Activated T-cell treated with anti-CD3 and anti-CD28 coated beads, Interleukin-2, amount 50 U/mL, for 72 hours (primary cell): Measurements from ENCODE around the gene DSCAML1. TPM values are rescaled to one million over a fixed set of nuclear protein-coding genes. Genes with fewer than 3 reads are reported as not detected.

Source experiments
- ATAC-seq, 2 donors: fragments of 150-1000 bp; cut with Tn5 transposase; replicated peaks in 1 of 2; 2 replicates each; pipeline ENCODE4 v1.10.0; 2021; ENCODE audit warnings: moderate library complexity in 2 of 2, mild to moderate bottlenecking in 1 of 2
- DNase-seq, 2 donors: peaks; one replicate each; pipeline ENCODE4 v3.0.0; 2021 to 2022; ENCODE audit warnings: mixed read lengths in 1 of 2
- H3K27ac Mint-ChIP-seq: one replicate; pipeline ENCODE4 v1.8.0; 2022; ENCODE audit warnings: mild to moderate bottlenecking, moderate library complexity, mixed read lengths
- H3K27me3 Mint-ChIP-seq: one replicate; pipeline ENCODE4 v1.8.0; 2022; ENCODE audit warnings: low read depth, mixed read lengths
- H3K36me3 Mint-ChIP-seq, 2 donors: one replicate each; pipeline ENCODE4 v1.8.0; 2022; ENCODE audit warnings: mixed read lengths in 2 of 2, mild to moderate bottlenecking in 1 of 2; ENCODE audit not compliant: insufficient read depth in 2 of 2
- H3K4me1 Mint-ChIP-seq: one replicate; pipeline ENCODE4 v1.8.0; 2022; ENCODE audit warnings: low read depth, mixed read lengths
- H3K4me3 Mint-ChIP-seq, 2 donors: one replicate each; pipeline ENCODE4 v1.8.0; 2022; ENCODE audit warnings: mild to moderate bottlenecking in 2 of 2, mixed read lengths in 2 of 2, moderate library complexity in 2 of 2
- H3K9me3 Mint-ChIP-seq, 2 donors: one replicate each; pipeline ENCODE4 v1.8.0; 2022; ENCODE audit warnings: mixed read lengths in 2 of 2
- total RNA-seq, 2 donors: library from RNA; stranded (reverse); gene quantifications; one replicate each; pipeline ENCODE4 v1.2.3, GENCODE V29; 2022

The DSCAML1 gene
- total RNA-seq, 2 donors from 2014 or later: 1.5 to 2.5 TPM

- ATAC-seq: no peak
- no peaks in the 10 kb centered on the region for H3K27me3 Mint-ChIP-seq
- no peaks in the 10 kb centered on the region for H3K36me3 Mint-ChIP-seq
- DNase-seq: no peak
- H3K4me1 Mint-ChIP-seq: no peaks in the 10 kb centered on the region
- no peak overlapping the region for H3K27ac Mint-ChIP-seq
- H3K9me3 Mint-ChIP-seq: no peaks in the 10 kb centered on the region
- H3K4me3 Mint-ChIP-seq: no peak overlapping the region
Measured at GRCh38 chr11:117527271-117527670, 269.7 kb downstream of the DSCAML1 start.

- no peak for DNase-seq
- no peaks in the 10 kb centered on the region for H3K9me3 Mint-ChIP-seq
- H3K4me1 Mint-ChIP-seq: no peaks in the 10 kb centered on the region
- ATAC-seq: no peak
- H3K27ac Mint-ChIP-seq: no peak overlapping the region
- no peaks in the 10 kb centered on the region for H3K36me3 Mint-ChIP-seq
- H3K4me3 Mint-ChIP-seq: no peak overlapping the region
- no peaks in the 10 kb centered on the region for H3K27me3 Mint-ChIP-seq
Measured at GRCh38 chr11:117525866-117526542, 271.0 kb downstream of the DSCAML1 start.

DNA sequence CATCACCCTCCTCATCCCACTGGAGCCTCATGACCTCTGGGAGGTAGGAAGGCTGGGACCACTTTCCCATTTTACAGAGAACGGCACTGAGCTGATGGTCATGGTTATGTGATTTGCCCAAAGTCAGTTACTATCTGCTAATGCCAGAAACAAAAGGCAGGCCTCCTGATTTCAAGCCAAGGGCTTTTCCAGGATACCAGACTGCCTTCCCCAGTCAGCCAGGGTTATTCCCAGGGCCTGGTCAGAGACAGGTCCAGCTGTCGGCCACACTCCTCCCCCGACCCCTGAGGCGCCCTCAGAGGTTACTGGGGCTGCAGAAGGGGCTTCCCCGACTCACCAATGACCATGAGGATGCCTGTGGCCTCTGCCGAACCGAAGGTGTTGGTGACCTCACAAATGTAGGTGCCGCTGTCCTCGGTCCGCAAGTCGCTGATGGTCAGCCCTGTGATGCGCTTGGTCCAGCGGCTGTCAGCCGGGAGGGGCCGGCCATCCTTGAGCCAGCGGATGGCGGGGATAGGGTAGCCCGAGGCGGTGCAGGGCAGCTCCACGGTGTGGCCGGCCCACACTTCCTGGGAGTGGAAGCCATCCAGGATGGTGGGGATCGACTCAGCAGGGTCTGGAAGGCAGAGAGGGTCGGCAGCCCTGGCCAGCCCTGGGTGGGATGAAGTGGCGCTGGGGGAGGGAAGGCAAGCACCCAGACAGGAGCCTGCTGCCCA is 272.4 kb downstream of the DSCAML1 start:
- Mint-ChIP-seq H3K4me3 (no peak overlapping the region), H3K9me3 (no peaks in the 10 kb centered on the region), H3K27me3 (no peaks in the 10 kb centered on the region), H3K4me1 (no peaks in the 10 kb centered on the region), H3K36me3 (no peaks in the 10 kb centered on the region), H3K27ac (no peak overlapping the region)
- DNase-seq (no peak), ATAC-seq (no peak)

GRCh38 chr11:117523680-117524079 is 273.3 kb downstream of the DSCAML1 start:
- H3K9me3 Mint-ChIP-seq: no peaks in the 10 kb centered on the region
- H3K36me3 Mint-ChIP-seq: no peaks in the 10 kb centered on the region
- H3K4me1 Mint-ChIP-seq: no peaks in the 10 kb centered on the region
- H3K4me3 Mint-ChIP-seq: no peak overlapping the region
- DNase-seq: no peak
- H3K27me3 Mint-ChIP-seq: no peaks in the 10 kb centered on the region
- H3K27ac Mint-ChIP-seq: no peak overlapping the region
- no peak for ATAC-seq

GRCh38 chr11:117521974-117522373 is 275.0 kb downstream of the DSCAML1 start:
- no peaks in the 10 kb centered on the region for H3K36me3 Mint-ChIP-seq
- no peak overlapping the region for H3K27ac Mint-ChIP-seq
- no peak overlapping the region for H3K4me3 Mint-ChIP-seq
- H3K27me3 Mint-ChIP-seq: no peaks in the 10 kb centered on the region
- ATAC-seq (no peak), DNase-seq (no peak)
- no peaks in the 10 kb centered on the region for H3K4me1 Mint-ChIP-seq
- H3K9me3 Mint-ChIP-seq: no peaks in the 10 kb centered on the region

- H3K27ac Mint-ChIP-seq: no peak overlapping the region
- H3K4me3 Mint-ChIP-seq: no peak overlapping the region
- DNase-seq: no peak
- H3K36me3 Mint-ChIP-seq: no peaks in the 10 kb centered on the region
- no peaks in the 10 kb centered on the region for H3K27me3 Mint-ChIP-seq
- no peaks in the 10 kb centered on the region for H3K4me1 Mint-ChIP-seq
- no peak for ATAC-seq
- H3K9me3 Mint-ChIP-seq: no peaks in the 10 kb centered on the region
Measured at GRCh38 chr11:117520966-117521365, 276.1 kb downstream of the DSCAML1 start.

GRCh38 chr11:117520201-117520600 is 276.8 kb downstream of the DSCAML1 start:
- Mint-ChIP-seq H3K27me3 (no peaks in the 10 kb centered on the region), H3K27ac (no peak overlapping the region), H3K4me1 (no peaks in the 10 kb centered on the region), H3K9me3 (no peaks in the 10 kb centered on the region), H3K4me3 (no peak overlapping the region), H3K36me3 (no peaks in the 10 kb centered on the region)
- ATAC-seq (no peak), DNase-seq (no peak)

- H3K27ac Mint-ChIP-seq: no peak overlapping the region
- no peaks in the 10 kb centered on the region for H3K36me3 Mint-ChIP-seq
- H3K4me1 Mint-ChIP-seq: no peaks in the 10 kb centered on the region
- no peak for ATAC-seq
- H3K9me3 Mint-ChIP-seq: no peaks in the 10 kb centered on the region
- H3K27me3 Mint-ChIP-seq: no peaks in the 10 kb centered on the region
- no peak overlapping the region for H3K4me3 Mint-ChIP-seq
- no peak for DNase-seq
Measured at GRCh38 chr11:117519590-117519989, 277.4 kb downstream of the DSCAML1 start.

- ATAC-seq: no peak
- Mint-ChIP-seq H3K4me1 (no peaks in the 10 kb centered on the region), H3K27me3 (no peaks in the 10 kb centered on the region), H3K4me3 (no peak overlapping the region), H3K36me3 (no peaks in the 10 kb centered on the region), H3K9me3 (no peaks in the 10 kb centered on the region), H3K27ac (no peak overlapping the region)
- DNase-seq: no peak
Measured at GRCh38 chr11:117519170-117519569, 277.8 kb downstream of the DSCAML1 start.

GRCh38 chr11:117518455-117518854 is 278.6 kb downstream of the DSCAML1 start:
- ATAC-seq: no peak
- Mint-ChIP-seq H3K9me3 (no peaks in the 10 kb centered on the region), H3K27me3 (no peaks in the 10 kb centered on the region), H3K4me3 (no peak overlapping the region), H3K4me1 (no peaks in the 10 kb centered on the region), H3K27ac (no peak overlapping the region), H3K36me3 (no peaks in the 10 kb centered on the region)
- DNase-seq: no peak

- ATAC-seq (no peak), DNase-seq (no peak)
- Mint-ChIP-seq H3K27me3 (no peaks in the 10 kb centered on the region), H3K4me1 (no peaks in the 10 kb centered on the region), H3K27ac (no peak overlapping the region), H3K9me3 (no peaks in the 10 kb centered on the region), H3K4me3 (no peak overlapping the region), H3K36me3 (no peaks in the 10 kb centered on the region)
Measured at GRCh38 chr11:117517097-117517496, 279.9 kb downstream of the DSCAML1 start.

- no peaks in the 10 kb centered on the region for H3K27me3 Mint-ChIP-seq
- no peak overlapping the region for H3K4me3 Mint-ChIP-seq
- no peaks in the 10 kb centered on the region for H3K9me3 Mint-ChIP-seq
- H3K36me3 Mint-ChIP-seq: no peaks in the 10 kb centered on the region
- ATAC-seq (no peak), DNase-seq (no peak)
- H3K27ac Mint-ChIP-seq: no peak overlapping the region
- H3K4me1 Mint-ChIP-seq: no peaks in the 10 kb centered on the region
Measured at GRCh38 chr11:117515892-117516787, 280.9 kb downstream of the DSCAML1 start.

GRCh38 chr11:117514256-117514655 is 282.8 kb downstream of the DSCAML1 start:
- Mint-ChIP-seq H3K27ac (no peak overlapping the region), H3K36me3 (no peaks in the 10 kb centered on the region), H3K4me3 (no peak overlapping the region), H3K4me1 (no peaks in the 10 kb centered on the region), H3K27me3 (no peaks in the 10 kb centered on the region), H3K9me3 (no peaks in the 10 kb centered on the region)
- DNase-seq (no peak), ATAC-seq (no peak)
